ENCODE results near the gene CHD3. TPM values are rescaled to one million over a fixed set of nuclear protein-coding genes. Genes with fewer than 3 reads are reported as not detected.

The CHD3 gene
- total RNA-seq, 1 donor from 2014 or later: 30.3 TPM

- DNase-seq (ENCODE audit: low read depth): no peak
- H3K4me3 ChIP-seq (ENCODE audit: low read depth, low read length): peak overlapping the region; percentile 88
- no peak for TF ChIP-seq CTCF (conservative IDR thresholded peaks at IDR 0.05; ENCODE audit: low read depth, low read length)
Measured at GRCh38 chr17:7884581-7885366, 3.8 kb upstream of the CHD3 start.

- H3K4me3 ChIP-seq (ENCODE audit: low read depth, low read length): peak overlapping the region; percentile 88
- DNase-seq (ENCODE audit: low read depth): no peak
- TF ChIP-seq CTCF (conservative IDR thresholded peaks at IDR 0.05; ENCODE audit: low read depth, low read length): no peak
Measured at GRCh38 chr17:7885367-7886226, 3.0 kb upstream of the CHD3 start.

- H3K4me3 ChIP-seq (ENCODE audit: low read depth, low read length): peak overlapping the region; percentile 88
- TF ChIP-seq CTCF (conservative IDR thresholded peaks at IDR 0.05; ENCODE audit: low read depth, low read length): no peak
- DNase-seq (ENCODE audit: low read depth): no peak
Measured at GRCh38 chr17:7886227-7887037, 2.2 kb upstream of the CHD3 start.

- peak overlapping the region; percentile 88 for H3K4me3 ChIP-seq (ENCODE audit: low read depth, low read length)
- DNase-seq (ENCODE audit: low read depth): no peak
- TF ChIP-seq CTCF (conservative IDR thresholded peaks at IDR 0.05; ENCODE audit: low read depth, low read length): no peak
Measured at GRCh38 chr17:7887038-7887481, 1.5 kb upstream of the CHD3 start.

- peak; percentile 29 for DNase-seq (ENCODE audit: low read depth)
- TF ChIP-seq CTCF (conservative IDR thresholded peaks at IDR 0.05; ENCODE audit: low read depth, low read length): no peak
- H3K4me3 ChIP-seq (ENCODE audit: low read depth, low read length): peak overlapping the region; percentile 88
Measured at GRCh38 chr17:7887482-7888183, 956 bp upstream of the CHD3 start.

Data from epithelial cell of proximal tubule (primary cell).